Measurements from ENCODE around the gene SLCO4A1.

SLCO4A1 gene

GRCh38 chr20:62607366-62608217 is 34.7 kb upstream of the SLCO4A1 start:
- DNase-seq (ENCODE audit: low spot score): no peak

- DNase-seq (ENCODE audit: low spot score): no peak
Observed at GRCh38 chr20:62608218-62608565, 34.1 kb upstream of the SLCO4A1 start.

GRCh38 chr20:62609279-62609720 is 33.0 kb upstream of the SLCO4A1 start:
- no peak for DNase-seq (ENCODE audit: low spot score)

- no peak for DNase-seq (ENCODE audit: low spot score)
Observed at GRCh38 chr20:62609811-62610757, 32.2 kb upstream of the SLCO4A1 start.

GRCh38 chr20:62611012-62611411 is 31.3 kb upstream of the SLCO4A1 start:
- no peak for DNase-seq (ENCODE audit: low spot score)

- no peak for DNase-seq (ENCODE audit: low spot score)
Observed at GRCh38 chr20:62611819-62612218, 30.5 kb upstream of the SLCO4A1 start.

- no peak for DNase-seq (ENCODE audit: low spot score)
Observed at GRCh38 chr20:62614085-62614960, 28.0 kb upstream of the SLCO4A1 start.

GRCh38 chr20:62614961-62615680 is 27.2 kb upstream of the SLCO4A1 start:
- DNase-seq (ENCODE audit: low spot score): no peak

- no peak for DNase-seq (ENCODE audit: low spot score)
Observed at GRCh38 chr20:62615750-62616251, 26.5 kb upstream of the SLCO4A1 start.

- peak; percentile 62 for DNase-seq (ENCODE audit: low spot score)
Observed at GRCh38 chr20:62616728-62617621, 25.3 kb upstream of the SLCO4A1 start.

- DNase-seq (ENCODE audit: low spot score): peak; percentile 63
Observed at GRCh38 chr20:62617711-62618483, 24.4 kb upstream of the SLCO4A1 start.

- DNase-seq (ENCODE audit: low spot score): peak; percentile 25
Observed at GRCh38 chr20:62618611-62619529, 23.4 kb upstream of the SLCO4A1 start.

- DNase-seq (ENCODE audit: low spot score): no peak
Observed at GRCh38 chr20:62620625-62621024, 21.7 kb upstream of the SLCO4A1 start.

- no peak for DNase-seq (ENCODE audit: low spot score)
Observed at GRCh38 chr20:62621251-62622110, 20.8 kb upstream of the SLCO4A1 start.

GRCh38 chr20:62622178-62622876 is 20.0 kb upstream of the SLCO4A1 start:
- no peak for DNase-seq (ENCODE audit: low spot score)

- DNase-seq (ENCODE audit: low spot score): no peak
Observed at GRCh38 chr20:62622877-62623487, 19.3 kb upstream of the SLCO4A1 start.
